Pancreas (tissue), 10 donors: Measurements from ENCODE around the gene PPHLN1. TPM values are rescaled to one million over a fixed set of nuclear protein-coding genes. Genes with fewer than 3 reads are reported as not detected.
A peak's percentile ranks its signal among the peaks of the same experiment; 100 is the strongest.
"Not testable (repeated sequence)": the region's sequence is repeated elsewhere in the genome, so short reads cannot be mapped to it uniquely, and the experiment has no call there.

Experiments used
- ATAC-seq, 4 donors: fragments of 200-7000 bp; cut with Tn5 transposase; one replicate each; pipeline versions ENCODE4 v1.8.0 to v1.9.1; 2020; ENCODE audit warnings: mild to moderate bottlenecking in 4 of 4, moderate library complexity in 4 of 4
- DNase-seq, 6 donors: peaks; one replicate each; pipeline ENCODE4 v3.0.0-alpha.2; 2020
- FAIRE-seq: peaks from 2 replicates; lab custom pipeline; 2012; peaks lifted over from hg19 to GRCh38; lab: Jason Lieb, UNC
- H3K27ac ChIP-seq, 4 donors: fragments of 200-600 bp; sonication (generic); 1 replicate in 3 of 4; 2 replicates in 1 of 4; pipeline versions ENCODE4 v1.5.0 to v1.8.0; 2020
- H3K27me3 ChIP-seq, 4 donors: fragments of 200-600 bp; one replicate each; pipeline ENCODE4 v1.8.0; 2021
- H3K36me3 ChIP-seq, 3 donors: fragments of 200-600 bp; sonication (generic) in 1 of 3; one replicate each; pipeline versions ENCODE4 v1.5.0 to v1.8.0; 2020 to 2021
- H3K4me1 ChIP-seq, 3 donors: fragments of 200-600 bp; one replicate each; pipeline ENCODE4 v1.8.0; 2021
- H3K4me3 ChIP-seq, 4 donors: fragments of 200-600 bp; sonication (generic) in 2 of 4; one replicate each; pipeline versions ENCODE4 v1.5.0 to v1.8.0; 2020 to 2021
- H3K9me3 ChIP-seq, 4 donors: fragments of 200-600 bp; one replicate each; pipeline ENCODE4 v1.8.0; 2021
- WGBS, 2 donors: extraction: QIAGEN DNeasy Blood & Tissue Kit; methylation state at CpG; one replicate each; pipeline ENCODE4 v1.1.7; 2013; 5-methylcytosine and 5-hydroxymethylcytosine counted together
- intact Hi-C, 3 donors: fragments of 100-400 bp; cut with DNase I; formaldehyde crosslinking; loops; one replicate each; pipeline versions ENCODE4 v1.11.1 to v1.14.2; 2022
- polyA plus RNA-seq, 2 donors: library from polyadenylated mRNA; stranded (reverse); fragments of 200-250 nt; gene quantifications; one replicate each; pipeline ENCODE4 v1.2.3, GENCODE V29; 2013
- total RNA-seq, 6 donors: library from RNA; stranded (reverse); fragmentation: NEBNext Ultra II Directional in 4 of 6; extraction: Animal tissue kit (Norgen Biotek cat#: 25700) in 4 of 6; gene quantifications; one replicate each; pipeline versions ENCODE4 v1.2.1 to v1.2.4, GENCODE V29; 2021 to 2023
- TF ChIP-seq, protein P1 (sequence below), 4 donors: fragments of 200-600 bp; sonication (generic) in 3 of 4; IDR thresholded peaks; one replicate each; pipeline versions ENCODE4 v1.5.0 to v1.8.0; 2021; ENCODE audit warnings: antibody characterized with exemption in 4 of 4
- donor health status: healthy with polysubstance abuse.
- donor health status: DM: no; HTN: no; CAD: no; lungs with moderate emphysema.
- donor health status: DM: no; HTN: no; CAD: no.
- donor health status: control.
- donor health status: control.
- donor health status: Bipolar disorder and iron deficiency.
- donor health status: DM: yes; HTN: yes; CAD: no.
- donor health status: DM: no; HTN: no; CAD: no.
- donor health status: DM: no; HTN: no; CAD: no.
- donor health status: DM: yes; HTN: yes; CAD: no.

PPHLN1 gene
- total and polyA plus RNA-seq, 8 donors, result 11.1 to 26.4 (median 15.9) TPM

DNA sequence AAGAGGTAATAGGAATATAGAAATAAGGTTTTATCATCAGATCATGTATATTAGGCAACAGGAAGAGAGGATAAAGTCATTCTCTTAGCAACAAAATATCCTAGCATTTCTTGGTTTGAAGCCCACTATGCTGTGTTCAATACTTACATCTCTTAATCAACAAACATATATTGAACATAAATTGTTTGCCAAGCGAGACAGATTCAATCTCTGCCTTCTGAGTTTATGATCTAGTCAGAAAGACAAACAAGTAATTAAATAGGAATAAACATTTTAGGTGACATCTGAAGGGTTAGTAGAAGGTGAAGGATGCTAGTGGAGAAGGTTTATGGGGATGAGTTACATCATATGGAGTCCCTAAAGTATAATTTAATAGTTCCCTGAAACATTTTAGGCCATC lies 54.8 kb downstream of the PPHLN1 start:
- 47 to 56% methylated on average over 1 of the region's 1 CpG for WGBS, 2 donors
- Histone ChIP-seq H3K36me3 (peaks cover 0 to 12% (median 0%) of the 10 kb centered on the region in 3 donors), H3K9me3 (no peaks in the 10 kb centered on the region), H3K4me3 (no peak overlapping the region), H3K27ac (no peak overlapping the region), H3K27me3 (no peaks in the 10 kb centered on the region), H3K4me1 (peaks cover 0 to 3% (median 0%) of the 10 kb centered on the region in 3 donors)
- no peak for FAIRE-seq
- intact Hi-C loops, result no loop called here
- no peak for DNase-seq
- ATAC-seq, result no peak
- TF ChIP-seq, protein P1, sequence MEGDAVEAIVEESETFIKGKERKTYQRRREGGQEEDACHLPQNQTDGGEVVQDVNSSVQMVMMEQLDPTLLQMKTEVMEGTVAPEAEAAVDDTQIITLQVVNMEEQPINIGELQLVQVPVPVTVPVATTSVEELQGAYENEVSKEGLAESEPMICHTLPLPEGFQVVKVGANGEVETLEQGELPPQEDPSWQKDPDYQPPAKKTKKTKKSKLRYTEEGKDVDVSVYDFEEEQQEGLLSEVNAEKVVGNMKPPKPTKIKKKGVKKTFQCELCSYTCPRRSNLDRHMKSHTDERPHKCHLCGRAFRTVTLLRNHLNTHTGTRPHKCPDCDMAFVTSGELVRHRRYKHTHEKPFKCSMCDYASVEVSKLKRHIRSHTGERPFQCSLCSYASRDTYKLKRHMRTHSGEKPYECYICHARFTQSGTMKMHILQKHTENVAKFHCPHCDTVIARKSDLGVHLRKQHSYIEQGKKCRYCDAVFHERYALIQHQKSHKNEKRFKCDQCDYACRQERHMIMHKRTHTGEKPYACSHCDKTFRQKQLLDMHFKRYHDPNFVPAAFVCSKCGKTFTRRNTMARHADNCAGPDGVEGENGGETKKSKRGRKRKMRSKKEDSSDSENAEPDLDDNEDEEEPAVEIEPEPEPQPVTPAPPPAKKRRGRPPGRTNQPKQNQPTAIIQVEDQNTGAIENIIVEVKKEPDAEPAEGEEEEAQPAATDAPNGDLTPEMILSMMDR (IDR thresholded peaks at IDR 0.05), result no peak

DNA sequence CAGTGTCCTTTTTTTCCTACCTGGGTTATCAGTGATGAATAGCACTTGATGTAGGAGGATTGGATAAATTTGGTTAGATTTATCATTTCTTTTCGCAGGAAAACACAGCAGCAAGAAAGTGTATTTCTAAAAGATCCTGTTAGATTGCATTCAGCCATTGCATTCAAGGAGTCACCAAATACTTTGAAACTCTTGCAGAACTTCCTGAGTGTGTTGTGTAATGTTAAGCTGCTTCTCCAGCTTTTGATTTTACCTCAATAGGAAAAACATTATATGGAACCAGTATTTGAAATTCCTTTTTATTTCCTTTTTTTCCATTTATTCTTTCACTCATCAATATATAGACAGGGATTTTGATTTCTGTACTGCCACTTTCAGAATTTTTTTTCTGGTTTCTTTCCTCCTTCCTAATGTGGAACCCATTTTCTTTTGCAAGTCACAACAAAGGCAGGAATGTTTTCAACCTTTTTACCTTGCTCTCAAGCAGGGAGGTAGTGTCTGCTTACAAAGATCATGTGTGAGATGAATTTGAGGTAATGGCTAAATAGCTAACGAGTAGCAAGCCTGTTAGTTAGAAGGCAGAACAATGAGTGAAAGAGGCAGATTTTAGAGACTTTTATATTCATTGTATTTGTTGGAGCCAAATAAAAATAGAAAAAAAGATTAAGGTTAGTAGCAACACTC lies 56.2 kb downstream of the PPHLN1 start:
- FAIRE-seq (no peak), ATAC-seq (no peak), DNase-seq (no peak)
- Histone ChIP-seq H3K27ac (no peak overlapping the region), H3K36me3 (no peaks in the 10 kb centered on the region), H3K4me1 (peaks cover 0 to 9% (median 6%) of the 10 kb centered on the region in 3 donors), H3K4me3 (no peak overlapping the region), H3K27me3 (no peaks in the 10 kb centered on the region), H3K9me3 (no peaks in the 10 kb centered on the region)
- TF ChIP-seq, protein P1 (IDR thresholded peaks at IDR 0.05), result no peak
- 91 to 94% methylated on average over 2 of the region's 2 CpGs for WGBS, 2 donors
- intact Hi-C loops, result no loop called here

DNA sequence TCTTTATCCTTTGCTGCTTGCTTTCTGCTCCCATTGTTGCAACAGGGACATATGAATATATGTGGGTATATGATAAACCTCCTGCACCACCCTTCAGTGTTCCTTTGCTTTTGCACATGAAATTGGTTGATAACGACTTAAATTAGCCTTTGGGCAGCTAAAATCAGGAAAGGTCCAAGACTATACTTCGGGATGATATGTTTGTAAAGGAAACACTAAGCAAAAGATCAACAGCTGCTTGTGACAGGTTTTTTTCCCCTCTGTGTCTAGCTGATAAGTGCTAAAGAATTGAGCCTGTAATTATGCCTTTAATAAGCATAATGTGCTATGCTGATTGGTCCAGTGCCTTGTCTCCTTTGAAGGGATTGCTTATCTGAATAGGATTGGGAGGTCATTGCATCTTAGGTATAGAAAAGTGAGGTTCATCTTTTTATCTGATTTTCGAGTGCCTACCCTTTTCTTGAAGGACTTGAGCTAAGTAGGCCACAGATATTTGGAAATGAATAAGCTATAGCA lies 59.4 kb downstream of the PPHLN1 start:
- Histone ChIP-seq H3K36me3 (peaks cover 0 to 3% (median 0%) of the 10 kb centered on the region in 3 donors), H3K4me1 (peaks cover 0 to 6% (median 6%) of the 10 kb centered on the region in 3 donors), H3K27ac (no peak overlapping the region), H3K4me3 (no peak overlapping the region), H3K27me3 (no peaks in the 10 kb centered on the region), H3K9me3 (no peaks in the 10 kb centered on the region)
- intact Hi-C loops, result no loop called here
- ATAC-seq (peak in 1 of 4 donors; percentile 36), DNase-seq (no peak), FAIRE-seq (no peak)
- TF ChIP-seq, protein P1 (IDR thresholded peaks at IDR 0.05), result no peak
- 39 to 41% methylated on average over 3 of the region's 3 CpGs for WGBS, 2 donors

DNA sequence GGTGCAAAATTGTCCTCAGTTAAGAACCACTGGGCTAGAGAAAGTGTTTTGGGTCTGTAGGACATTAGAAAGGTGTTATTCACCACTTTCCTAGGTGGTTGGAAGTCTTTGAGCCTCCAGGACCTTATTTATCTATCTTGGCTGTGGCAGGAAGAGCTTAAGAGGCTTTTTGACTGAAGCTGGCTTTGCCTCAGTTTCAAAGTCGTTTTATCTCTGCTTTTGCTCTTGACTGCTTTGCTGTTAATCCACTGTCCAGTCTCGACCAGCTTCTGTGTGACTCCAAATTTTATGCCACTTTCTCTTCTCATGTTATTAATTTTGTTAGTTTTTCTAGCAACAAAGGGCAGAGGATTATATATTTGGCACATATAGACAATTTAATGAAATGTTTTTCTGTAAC lies 60.3 kb downstream of the PPHLN1 start:
- no peak for DNase-seq
- no peak for FAIRE-seq
- no peak overlapping the region for H3K27ac ChIP-seq
- H3K9me3 ChIP-seq, result no peaks in the 10 kb centered on the region
- TF ChIP-seq, protein P1 (IDR thresholded peaks at IDR 0.05), result no peak
- H3K4me3 ChIP-seq, result no peak overlapping the region
- H3K4me1 ChIP-seq, result peaks cover 0 to 6% (median 6%) of the 10 kb centered on the region in 3 donors
- intact Hi-C loops, result no loop called here
- no peak for ATAC-seq
- H3K36me3 ChIP-seq, result peaks cover 0 to 3% (median 0%) of the 10 kb centered on the region in 3 donors
- 27 to 30% methylated on average over 2 of the region's 2 CpGs for WGBS, 2 donors
- no peaks in the 10 kb centered on the region for H3K27me3 ChIP-seq

DNA sequence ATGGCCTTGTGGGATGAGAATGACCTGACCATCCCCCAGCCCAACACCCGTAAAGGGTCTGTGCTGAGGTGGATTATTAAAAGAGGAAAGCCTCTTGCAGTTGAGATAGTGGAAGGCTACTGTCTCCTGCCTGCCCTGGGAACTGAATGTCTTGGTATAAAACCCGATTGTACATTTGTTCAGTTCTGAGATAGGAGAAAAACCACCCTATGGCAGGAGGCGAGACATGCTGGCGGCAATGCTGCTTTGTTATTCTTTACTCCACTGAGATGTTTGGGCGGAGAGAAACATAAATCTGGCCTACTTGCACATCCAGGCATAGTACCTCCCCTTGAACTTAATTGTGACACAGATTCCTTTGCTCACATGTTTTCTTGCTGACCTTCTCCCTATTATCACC lies 62.1 kb downstream of the PPHLN1 start:
- H3K4me1 ChIP-seq, ATAC-seq, DNase-seq, H3K27ac ChIP-seq, H3K9me3 ChIP-seq, FAIRE-seq, intact Hi-C loops, H3K36me3 ChIP-seq, H3K27me3 ChIP-seq, H3K4me3 ChIP-seq: not testable (repeated sequence)
- WGBS, 2 donors, result 96 to 97% methylated on average over 5 of the region's 5 CpGs
